Mesendoderm (in vitro differentiated cells): ENCODE results near the gene CADPS2.

Experiments used
- DNase-seq: peaks from one replicate; pipeline ENCODE4 v3.0.0; 2013
- H2AK5ac ChIP-seq: 2 replicates; pipeline ENCODE4 v1.6.1; 2013; ENCODE audit warnings: low read length, inconsistent platforms
- H2BK120ac ChIP-seq: 2 replicates; pipeline ENCODE4 v1.6.1; 2013; ENCODE audit warnings: low read depth, mild to moderate bottlenecking, low read length, moderate library complexity, mixed read lengths
- H2BK15ac ChIP-seq: replicated peaks from 2 replicates; pipeline ENCODE4 v1.6.1; 2013; ENCODE audit warnings: low read depth, mild to moderate bottlenecking, moderate library complexity
- H2BK5ac ChIP-seq: 2 replicates; pipeline ENCODE4 v1.6.1; 2013; ENCODE audit warnings: low read length, inconsistent platforms
- H3K18ac ChIP-seq: 2 replicates; pipeline ENCODE4 v1.6.1; 2013; ENCODE audit warnings: mild to moderate bottlenecking, low read length, mixed read lengths
- H3K23ac ChIP-seq: one replicate; pipeline ENCODE4 v1.6.1; 2013; ENCODE audit warnings: low read length
- H3K27ac ChIP-seq: 2 replicates; pipeline ENCODE4 v1.5.1; 2013; ENCODE audit warnings: low read depth, mild to moderate bottlenecking, inconsistent platforms, low read length, moderate library complexity
- H3K27me3 ChIP-seq: 2 replicates; pipeline ENCODE4 v1.6.1; 2013; ENCODE audit warnings: low read length, control low read depth, mild to moderate bottlenecking, inconsistent platforms; ENCODE audit not compliant: insufficient read depth, poor library complexity
- H3K36me3 ChIP-seq: 2 replicates; pipeline ENCODE4 v1.6.1; 2013; ENCODE audit warnings: low read length, inconsistent platforms; ENCODE audit not compliant: control insufficient read depth, insufficient read depth
- H3K4ac ChIP-seq: one replicate; pipeline ENCODE4 v1.6.1; 2013; ENCODE audit warnings: low read depth, mild to moderate bottlenecking, low read length, moderate library complexity
- H3K4me1 ChIP-seq: 2 replicates; pipeline ENCODE4 v1.6.1; 2013; ENCODE audit warnings: low read depth, low read length, inconsistent platforms; ENCODE audit not compliant: control insufficient read depth
- H3K4me2 ChIP-seq: 2 replicates; pipeline ENCODE4 v1.6.1; 2013; ENCODE audit warnings: low read length
- H3K4me3 ChIP-seq: 2 replicates; pipeline ENCODE4 v1.5.1; 2013; ENCODE audit warnings: mild to moderate bottlenecking, low read length
- H3K56ac ChIP-seq: one replicate; pipeline ENCODE4 v1.6.1; 2013; ENCODE audit warnings: low read length
- H3K79me1 ChIP-seq: 2 replicates; pipeline ENCODE4 v1.6.1; 2013; ENCODE audit warnings: low read length, inconsistent platforms
- H3K79me2 ChIP-seq: 2 replicates; pipeline ENCODE4 v1.6.1; 2013; ENCODE audit warnings: mild to moderate bottlenecking, low read length; ENCODE audit not compliant: control insufficient read depth, insufficient read depth
- H3K9ac ChIP-seq: 2 replicates; pipeline ENCODE4 v1.6.1; 2013; ENCODE audit warnings: low read length, inconsistent platforms
- H4K5ac ChIP-seq: one replicate; pipeline ENCODE4 v1.6.1; 2013; ENCODE audit warnings: low read length
- H4K8ac ChIP-seq: one replicate; pipeline ENCODE4 v1.6.1; 2013; ENCODE audit warnings: low read depth, mild to moderate bottlenecking, control low read depth, low read length, moderate library complexity
- WGBS: extraction: QIAGEN DNeasy Blood & Tissue Kit; methylation state at CpG from one replicate; pipeline ENCODE4 v1.1.7; 2013; ENCODE audit warnings: low lambda C conversion rate, missing lambda C conversion rate; ENCODE audit not compliant: insufficient coverage; ENCODE audit errors: extremely low coverage; 5-methylcytosine and 5-hydroxymethylcytosine counted together

CADPS2 gene

DNA sequence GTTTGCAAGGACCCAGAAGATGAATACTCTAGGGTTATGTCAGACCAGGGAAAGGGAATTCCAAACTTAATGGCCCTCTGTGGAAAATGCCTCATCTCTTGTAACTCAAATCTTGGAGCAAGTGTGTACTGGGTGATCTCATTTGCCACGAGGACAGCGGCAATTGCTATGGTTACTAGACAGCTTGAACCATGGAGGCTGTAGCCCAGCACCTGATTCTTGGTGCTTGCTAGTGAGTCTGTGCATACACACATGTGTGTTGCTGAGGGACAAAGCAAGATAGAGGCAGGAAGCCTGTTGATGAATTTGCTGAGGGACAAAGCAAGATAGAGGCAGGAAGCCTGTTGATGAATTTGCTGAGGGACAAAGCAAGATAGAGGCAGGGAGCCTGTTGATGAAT, 523.1 kb downstream of the CADPS2 start:
- no peak overlapping the region for H2AK5ac ChIP-seq
- H3K18ac ChIP-seq: no peak overlapping the region
- WGBS: no CpG with 5 or more reads among the region's 2 CpGs
- H3K4me2 ChIP-seq: no peak overlapping the region
- H4K8ac ChIP-seq: no peak overlapping the region
- no peaks in the 10 kb centered on the region for H3K79me2 ChIP-seq
- H3K4me1 ChIP-seq: no peaks in the 10 kb centered on the region
- no peak overlapping the region for H3K23ac ChIP-seq
- H2BK120ac ChIP-seq: no peak overlapping the region
- no peak overlapping the region for H3K4ac ChIP-seq
- DNase-seq: no peak
- no peak overlapping the region for H4K5ac ChIP-seq
- no peak overlapping the region for H3K56ac ChIP-seq
- H3K27me3 ChIP-seq: no peaks in the 10 kb centered on the region
- no peak overlapping the region for H3K4me3 ChIP-seq
- H3K36me3 ChIP-seq: no peaks in the 10 kb centered on the region
- H3K9ac ChIP-seq: no peak overlapping the region
- H2BK5ac ChIP-seq: no peak overlapping the region
- H3K27ac ChIP-seq: no peak overlapping the region
- H2BK15ac ChIP-seq: no peak overlapping the region
- H3K79me1 ChIP-seq: no peaks in the 10 kb centered on the region

DNA sequence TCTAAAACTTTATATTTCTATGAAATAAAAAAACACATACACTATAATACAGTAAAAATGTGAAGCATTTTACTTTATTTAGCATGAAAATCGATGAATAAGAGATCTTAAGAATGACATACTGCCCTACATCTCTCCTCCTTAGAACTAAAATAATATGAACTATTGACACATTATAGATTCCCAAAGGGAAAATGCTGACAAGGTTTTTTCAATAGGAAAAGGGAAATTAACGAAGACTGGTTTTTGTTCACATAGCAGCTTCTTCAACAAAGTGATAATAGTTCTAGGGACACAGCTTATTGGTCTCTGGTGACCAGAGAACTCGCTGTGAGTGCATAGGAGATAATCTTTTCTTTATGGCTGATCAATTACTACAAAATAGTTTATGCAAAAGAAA, 523.8 kb downstream of the CADPS2 start:
- H2BK5ac ChIP-seq: no peak overlapping the region
- H3K56ac ChIP-seq: no peak overlapping the region
- no peak overlapping the region for H3K18ac ChIP-seq
- WGBS: no CpG with 5 or more reads among the region's 3 CpGs
- H4K8ac ChIP-seq: no peak overlapping the region
- H3K27me3 ChIP-seq: no peaks in the 10 kb centered on the region
- no peak overlapping the region for H3K4me3 ChIP-seq
- H2BK120ac ChIP-seq: no peak overlapping the region
- no peak overlapping the region for H4K5ac ChIP-seq
- no peaks in the 10 kb centered on the region for H3K4me1 ChIP-seq
- H2BK15ac ChIP-seq: no peak overlapping the region
- H3K79me2 ChIP-seq: no peaks in the 10 kb centered on the region
- no peak overlapping the region for H3K9ac ChIP-seq
- H3K79me1 ChIP-seq: no peaks in the 10 kb centered on the region
- no peak overlapping the region for H3K23ac ChIP-seq
- no peak overlapping the region for H3K4ac ChIP-seq
- H3K27ac ChIP-seq: no peak overlapping the region
- DNase-seq: no peak
- H3K4me2 ChIP-seq: no peak overlapping the region
- H3K36me3 ChIP-seq: no peaks in the 10 kb centered on the region
- H2AK5ac ChIP-seq: no peak overlapping the region

DNA sequence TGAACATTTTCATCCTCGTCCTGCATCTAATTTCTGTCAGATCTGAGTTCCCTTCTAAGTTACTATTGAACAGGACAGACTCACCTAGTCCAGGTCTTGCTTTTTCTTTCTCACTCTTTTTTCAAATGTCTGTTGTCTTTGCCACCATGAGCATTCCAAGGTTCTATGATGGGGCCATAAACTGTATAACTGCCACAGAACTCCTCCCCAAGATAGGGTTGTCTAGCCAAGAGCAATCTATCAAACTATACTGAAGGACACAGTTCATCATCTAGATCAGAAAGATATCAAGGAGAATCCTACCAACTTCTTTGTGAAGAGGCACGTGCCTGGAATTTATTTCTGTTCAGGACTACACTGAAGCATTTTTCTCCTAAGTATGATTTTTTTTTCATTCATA, 531.6 kb downstream of the CADPS2 start:
- H3K36me3 ChIP-seq: no peaks in the 10 kb centered on the region
- no CpG with 5 or more reads among the region's 2 CpGs for WGBS
- H2BK5ac ChIP-seq: no peak overlapping the region
- H3K23ac ChIP-seq: no peak overlapping the region
- no peak overlapping the region for H3K4me3 ChIP-seq
- H3K18ac ChIP-seq: no peak overlapping the region
- H3K4me2 ChIP-seq: no peak overlapping the region
- no peak overlapping the region for H2BK120ac ChIP-seq
- no peak for DNase-seq
- H3K4ac ChIP-seq: no peak overlapping the region
- no peaks in the 10 kb centered on the region for H3K4me1 ChIP-seq
- H3K27me3 ChIP-seq: no peaks in the 10 kb centered on the region
- H2AK5ac ChIP-seq: no peak overlapping the region
- H3K79me1 ChIP-seq: no peaks in the 10 kb centered on the region
- no peak overlapping the region for H2BK15ac ChIP-seq
- H3K9ac ChIP-seq: no peak overlapping the region
- H4K5ac ChIP-seq: no peak overlapping the region
- no peak overlapping the region for H3K56ac ChIP-seq
- no peaks in the 10 kb centered on the region for H3K79me2 ChIP-seq
- no peak overlapping the region for H4K8ac ChIP-seq
- no peak overlapping the region for H3K27ac ChIP-seq

DNA sequence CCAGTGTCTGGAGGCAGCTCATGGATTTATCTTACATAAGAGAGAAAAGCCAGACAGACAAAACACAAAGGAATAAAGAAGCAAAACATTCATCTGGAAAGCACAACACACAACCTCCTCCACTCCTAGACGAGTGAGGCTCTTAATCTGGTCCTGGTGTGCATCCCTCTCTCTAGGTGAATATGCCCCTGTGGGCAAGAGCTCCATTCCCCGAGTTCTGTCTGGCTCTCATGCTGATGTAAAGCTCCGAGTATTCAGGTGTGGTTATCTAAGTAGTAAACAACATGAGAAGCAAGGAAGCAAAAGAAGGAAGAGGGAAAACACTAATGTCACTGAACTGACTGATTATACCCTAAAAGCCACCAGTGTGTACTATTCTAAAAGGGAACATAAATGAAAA, 533.8 kb downstream of the CADPS2 start:
- Histone ChIP-seq H2BK120ac (no peak overlapping the region), H3K4me2 (no peak overlapping the region), H3K27me3 (no peaks in the 10 kb centered on the region), H3K56ac (no peak overlapping the region), H3K23ac (no peak overlapping the region), H3K4me3 (no peak overlapping the region), H3K9ac (no peak overlapping the region), H2BK5ac (no peak overlapping the region), H3K79me2 (no peaks in the 10 kb centered on the region), H3K18ac (no peak overlapping the region), H3K4ac (no peak overlapping the region), H4K8ac (no peak overlapping the region), H3K79me1 (no peaks in the 10 kb centered on the region), H3K36me3 (no peaks in the 10 kb centered on the region), H4K5ac (no peak overlapping the region), H3K27ac (no peak overlapping the region), H2AK5ac (no peak overlapping the region), H3K4me1 (no peaks in the 10 kb centered on the region), H2BK15ac (no peak overlapping the region)
- no CpG with 5 or more reads among the region's 3 CpGs for WGBS
- peak; percentile 42 for DNase-seq

DNA sequence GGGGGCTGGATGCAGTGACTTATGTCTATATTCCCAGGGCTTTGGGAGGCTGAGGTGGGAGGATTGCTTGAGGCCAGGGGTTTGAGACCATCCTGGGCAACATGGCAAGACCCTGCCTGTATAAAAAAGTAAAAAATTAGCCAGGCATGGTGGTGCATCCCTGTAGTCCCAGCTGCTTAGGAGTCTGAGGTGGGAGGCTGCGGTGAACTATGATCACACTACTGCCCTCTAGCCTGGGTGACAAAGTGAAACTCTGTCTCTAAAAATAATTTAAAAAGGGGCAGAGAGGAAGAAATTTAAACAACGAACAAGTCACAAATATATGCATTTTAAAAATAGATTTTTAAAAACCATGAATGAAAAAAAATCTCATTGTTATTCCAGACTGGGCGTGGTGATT, 535.6 kb downstream of the CADPS2 start:
- H2AK5ac ChIP-seq: no peak overlapping the region
- no peak overlapping the region for H3K18ac ChIP-seq
- DNase-seq: peak; percentile 31
- no peak overlapping the region for H2BK120ac ChIP-seq
- no peak overlapping the region for H3K4me2 ChIP-seq
- H3K27me3 ChIP-seq: no peaks in the 10 kb centered on the region
- WGBS: no CpG with 5 or more reads among the region's 3 CpGs
- no peak overlapping the region for H2BK15ac ChIP-seq
- H3K4me3 ChIP-seq: no peak overlapping the region
- no peak overlapping the region for H3K9ac ChIP-seq
- H3K79me1 ChIP-seq: no peaks in the 10 kb centered on the region
- H3K79me2 ChIP-seq: no peaks in the 10 kb centered on the region
- H3K36me3 ChIP-seq: no peaks in the 10 kb centered on the region
- H3K27ac ChIP-seq: no peak overlapping the region
- H2BK5ac ChIP-seq: no peak overlapping the region
- no peaks in the 10 kb centered on the region for H3K4me1 ChIP-seq
- H4K8ac ChIP-seq: no peak overlapping the region
- no peak overlapping the region for H3K56ac ChIP-seq
- H3K23ac ChIP-seq: no peak overlapping the region
- no peak overlapping the region for H3K4ac ChIP-seq
- no peak overlapping the region for H4K5ac ChIP-seq

DNA sequence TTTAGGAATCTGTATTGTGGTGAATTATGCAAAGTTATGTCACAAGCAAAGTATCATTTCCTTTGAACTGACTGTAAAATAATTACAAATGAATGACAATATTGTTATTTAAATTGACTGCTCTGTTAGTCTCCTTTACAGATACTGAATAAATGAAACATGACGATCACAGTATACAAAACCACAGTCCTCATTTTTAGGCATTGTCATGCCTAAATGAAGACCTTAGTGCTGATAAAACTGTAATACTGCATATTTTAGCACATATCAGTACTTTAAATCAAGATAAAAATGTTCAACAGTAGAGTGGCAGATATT, 542.0 kb downstream of the CADPS2 start:
- no peak overlapping the region for H3K27ac ChIP-seq
- no peak overlapping the region for H2BK15ac ChIP-seq
- H4K5ac ChIP-seq: no peak overlapping the region
- H3K79me1 ChIP-seq: no peaks in the 10 kb centered on the region
- H3K79me2 ChIP-seq: no peaks in the 10 kb centered on the region
- no peak for DNase-seq
- no CpG with 5 or more reads among the region's 1 CpG for WGBS
- H3K9ac ChIP-seq: no peak overlapping the region
- no peaks in the 10 kb centered on the region for H3K4me1 ChIP-seq
- no peak overlapping the region for H3K23ac ChIP-seq
- H4K8ac ChIP-seq: no peak overlapping the region
- H3K36me3 ChIP-seq: no peaks in the 10 kb centered on the region
- no peak overlapping the region for H3K18ac ChIP-seq
- no peak overlapping the region for H2BK120ac ChIP-seq
- H3K56ac ChIP-seq: no peak overlapping the region
- no peak overlapping the region for H3K4me2 ChIP-seq
- H2BK5ac ChIP-seq: no peak overlapping the region
- no peak overlapping the region for H3K4ac ChIP-seq
- H2AK5ac ChIP-seq: no peak overlapping the region
- no peaks in the 10 kb centered on the region for H3K27me3 ChIP-seq
- H3K4me3 ChIP-seq: no peak overlapping the region
